GM12878 (cell line): Measurements from ENCODE around the gene ATF2. TPM values are rescaled to one million over a fixed set of nuclear protein-coding genes. Genes with fewer than 3 reads are reported as not detected.

Experiments
- BHLHE40 ChIP-seq, 2 experiments: fragments of 450-650 bp in 1 of 2; IDR thresholded peaks; 2 replicates each; pipeline ENCODE4 v1.6.1; 2011 to 2017; ENCODE audit warnings: low read depth in 2 of 2, borderline replicate concordance in 1 of 2, improper control_type of control experiment in 1 of 2, low read length in 1 of 2, mild to moderate bottlenecking in 1 of 2
- ESRRA ChIP-seq: IDR thresholded peaks from 2 replicates; pipeline ENCODE4 v1.6.1; 2012; ENCODE audit warnings: mild to moderate bottlenecking, low read length, improper control_type of control experiment
- ETV6 ChIP-seq, 2 experiments: fragments of 450-650 bp in 1 of 2; IDR thresholded peaks in 1 of 2; conservative IDR thresholded peaks in 1 of 2; 2 replicates each; pipeline ENCODE4 v1.6.1; 2014; ENCODE audit warnings: antibody characterized with exemption in 1 of 2, borderline replicate concordance in 1 of 2, low read depth in 1 of 2, mild to moderate bottlenecking in 1 of 2, moderate library complexity in 1 of 2
- LARP7 ChIP-seq: fragments of 450-650 bp; IDR thresholded peaks from 2 replicates; pipeline ENCODE4 v1.6.1; 2017; ENCODE audit warnings: mild to moderate bottlenecking
- MEF2A ChIP-seq: IDR thresholded peaks from 2 replicates; pipeline ENCODE4 v1.6.1; 2011; ENCODE audit warnings: low read depth, mild to moderate bottlenecking, low read length, moderate library complexity; ENCODE audit not compliant: insufficient read depth
- NFXL1 ChIP-seq: fragments of 450-650 bp; IDR thresholded peaks from 2 replicates; pipeline ENCODE4 v1.6.1; 2017; ENCODE audit warnings: antibody characterized with exemption, mild to moderate bottlenecking, borderline replicate concordance
- PML ChIP-seq: IDR thresholded peaks from 2 replicates; pipeline ENCODE4 v1.6.1; 2012; ENCODE audit warnings: low read length, inconsistent platforms
- RAD21 ChIP-seq: IDR thresholded peaks from 2 replicates; pipeline ENCODE4 v1.6.1; 2011; ENCODE audit warnings: mild to moderate bottlenecking, low read depth, low read length, moderate library complexity; ENCODE audit not compliant: insufficient read depth
- RELA ChIP-seq: fragments of 450-650 bp; IDR thresholded peaks from 2 replicates; pipeline ENCODE4 v1.8.0; 2014; ENCODE audit warnings: borderline replicate concordance; ENCODE audit not compliant: partially characterized antibody
- SPI1 ChIP-seq: IDR thresholded peaks from 2 replicates; pipeline ENCODE4 v1.6.1; 2011; ENCODE audit warnings: low read depth, mild to moderate bottlenecking, low read length, moderate library complexity, borderline replicate concordance; ENCODE audit not compliant: insufficient read depth
- TCF3 ChIP-seq: IDR thresholded peaks from 2 replicates; pipeline ENCODE4 v1.6.1; 2012; ENCODE audit warnings: low read depth, mild to moderate bottlenecking, low read length, borderline replicate concordance; ENCODE audit not compliant: insufficient read depth
- ZZZ3 ChIP-seq: IDR thresholded peaks from 2 replicates; pipeline ENCODE4 v1.6.1; 2011; ENCODE audit warnings: low read depth; ENCODE audit not compliant: control insufficient read depth, insufficient read length
- polyA plus RNA-seq, 11 experiments: library from polyadenylated mRNA; depleted of rRNA in 4 of 11; unstranded in 6 of 11; stranded (reverse) in 5 of 11; fragments of >200 nt; fragmentation: Nextera tagmentation in 4 of 11; fragmentation: Illumina TruSeq in 1 of 11; extraction: Ambion mirVana in 4 of 11; extraction: Trizol in 1 of 11; gene quantifications; 1 replicate in 1 of 11; 2 replicates in 10 of 11; pipeline versions ENCODE4 v1.2.1 to v1.2.3, GENCODE V29; 2011 to 2016; ENCODE audit warnings: inconsistent platforms in 2 of 11, missing spikeins in 2 of 11, low read depth in 1 of 11
- total RNA-seq, 4 experiments: library from RNA; depleted of rRNA in 3 of 4; stranded (reverse); fragments of >200 nt in 3 of 4; fragmentation: Illumina TruSeq in 1 of 4; extraction: Trizol in 1 of 4; gene quantifications; 2 replicates each; pipeline versions ENCODE4 v1.2.1 to v1.2.3, GENCODE V29; 2013 to 2021
- TF ChIP-seq, protein P1 (sequence below), 3 experiments: IDR thresholded peaks in 2 of 3; conservative IDR thresholded peaks in 1 of 3; 2 replicates each; pipeline ENCODE4 v1.5.1; 2011; ENCODE audit warnings: low read depth in 3 of 3, low read length in 3 of 3, mild to moderate bottlenecking in 3 of 3, control low read depth in 2 of 3, moderate library complexity in 2 of 3, inconsistent platforms in 1 of 3, mixed read lengths in 1 of 3; ENCODE audit not compliant: control insufficient read depth in 2 of 3, insufficient read depth in 1 of 3; ENCODE audit errors: extremely low read depth in 1 of 3
- TF ChIP-seq, protein P2 (sequence below): fragments of 450-650 bp; IDR thresholded peaks from 2 replicates; pipeline ENCODE4 v1.6.1; 2017; ENCODE audit warnings: antibody characterized with exemption, mild to moderate bottlenecking, moderate library complexity
- TF ChIP-seq, protein P3 (sequence below): IDR thresholded peaks from 2 replicates; pipeline ENCODE4 v1.6.1; 2011; ENCODE audit warnings: borderline replicate concordance, low read depth, mild to moderate bottlenecking, moderate library complexity, mixed read lengths, low read length; ENCODE audit not compliant: insufficient read depth; ENCODE audit errors: extremely low read length
- TF ChIP-seq, protein P4 (sequence below): fragments of 450-650 bp; IDR thresholded peaks from 2 replicates; pipeline ENCODE4 v1.6.1; 2016; ENCODE audit warnings: mild to moderate bottlenecking
- TF ChIP-seq, protein P5 (sequence below): IDR thresholded peaks from 2 replicates; pipeline ENCODE4 v1.6.1; 2012; ENCODE audit warnings: low read depth, low read length, improper control_type of control experiment

Gene ATF2
- total and polyA plus RNA-seq, 10 of the 15 experiments (the other 5 are each of a cell fraction or from before 2014, with no cell fraction given) = 10.3 to 78.0 (median 36.0) TPM

DNA sequence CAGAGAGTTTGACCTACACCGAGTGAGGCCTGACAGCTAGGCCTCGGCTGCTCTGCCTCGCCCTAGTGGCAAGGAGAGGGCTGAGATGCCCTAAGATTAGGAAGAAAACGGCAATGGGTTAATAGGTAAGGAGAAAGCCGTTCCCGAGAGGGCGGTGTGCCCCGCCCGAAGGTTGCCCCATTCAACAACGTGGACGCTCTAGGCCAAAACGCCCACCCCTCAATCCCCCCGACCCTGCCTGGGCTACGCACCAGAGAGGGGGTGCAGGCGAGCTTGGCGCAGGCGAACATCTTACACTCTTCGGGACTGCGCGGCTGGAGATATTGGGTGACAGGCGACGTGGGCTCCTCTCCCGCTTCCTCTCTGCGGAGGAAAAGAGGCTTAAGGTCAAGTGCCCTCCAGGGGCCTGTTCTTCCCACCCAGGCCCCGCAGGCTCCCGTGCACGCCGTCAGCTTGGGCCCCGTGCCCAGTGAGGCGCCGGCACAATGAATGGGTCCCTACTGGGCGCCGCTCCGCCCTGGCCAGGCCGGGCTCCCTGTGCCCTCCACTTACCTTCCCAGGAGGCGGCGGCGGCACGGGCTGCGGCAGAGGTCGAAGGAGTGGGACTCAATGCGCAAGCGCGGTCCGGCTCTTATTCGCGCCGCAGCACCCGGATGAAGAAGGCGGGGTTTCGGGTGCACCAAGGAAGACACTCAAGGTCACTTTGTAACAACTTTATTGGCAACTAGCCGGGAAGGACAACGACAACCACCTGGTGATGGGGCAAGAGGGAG is 13.3 kb upstream of the ATF2 start, which contains the start of gene ATP5MC3 (continued):
- TF ChIP-seq, protein P1, sequence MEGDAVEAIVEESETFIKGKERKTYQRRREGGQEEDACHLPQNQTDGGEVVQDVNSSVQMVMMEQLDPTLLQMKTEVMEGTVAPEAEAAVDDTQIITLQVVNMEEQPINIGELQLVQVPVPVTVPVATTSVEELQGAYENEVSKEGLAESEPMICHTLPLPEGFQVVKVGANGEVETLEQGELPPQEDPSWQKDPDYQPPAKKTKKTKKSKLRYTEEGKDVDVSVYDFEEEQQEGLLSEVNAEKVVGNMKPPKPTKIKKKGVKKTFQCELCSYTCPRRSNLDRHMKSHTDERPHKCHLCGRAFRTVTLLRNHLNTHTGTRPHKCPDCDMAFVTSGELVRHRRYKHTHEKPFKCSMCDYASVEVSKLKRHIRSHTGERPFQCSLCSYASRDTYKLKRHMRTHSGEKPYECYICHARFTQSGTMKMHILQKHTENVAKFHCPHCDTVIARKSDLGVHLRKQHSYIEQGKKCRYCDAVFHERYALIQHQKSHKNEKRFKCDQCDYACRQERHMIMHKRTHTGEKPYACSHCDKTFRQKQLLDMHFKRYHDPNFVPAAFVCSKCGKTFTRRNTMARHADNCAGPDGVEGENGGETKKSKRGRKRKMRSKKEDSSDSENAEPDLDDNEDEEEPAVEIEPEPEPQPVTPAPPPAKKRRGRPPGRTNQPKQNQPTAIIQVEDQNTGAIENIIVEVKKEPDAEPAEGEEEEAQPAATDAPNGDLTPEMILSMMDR (IDR thresholded peaks at IDR 0.05 in 2 of 3, conservative IDR thresholded peaks at IDR 0.05 in 1 of 3; ENCODE audit: control insufficient read depth in 2 of 3, extremely low read depth in 1 of 3, insufficient read depth in 1 of 3, low read depth in 3 of 3, low read length in 3 of 3) = peak in 2 of 3 experiments; percentile 23 to 25; a peak in 2 of 6 replicates
- TF ChIP-seq NFXL1 (no peak), RELA (no peak), MEF2A (0 out of 2 replicates have a peak, but pooled peaks have one; percentile 20), PML (peak; percentile 89; the same call in 1 of the 2 replicates), BHLHE40 (IDR thresholded peaks at IDR 0.05; ENCODE audit: borderline replicate concordance in 1 of 2, low read depth in 2 of 2, low read length in 1 of 2) (peak; percentile 35 to 89; a peak in 3 of 4 replicates), TCF3 (peak; percentile 91; the same call in 1 of the 2 replicates), ETV6 (conservative IDR thresholded peaks at IDR 0.05 in 1 of 2, IDR thresholded peaks at IDR 0.05 in 1 of 2; ENCODE audit: borderline replicate concordance in 1 of 2, low read depth in 1 of 2) (no peak), ZZZ3 (no peak), SPI1 (peak; percentile 38; the same call in 1 of the 2 replicates), ESRRA (peak; percentile 100), LARP7 (no peak; the same call in 1 of the 2 replicates), RAD21 (no peak)
- TF ChIP-seq, protein P2, sequence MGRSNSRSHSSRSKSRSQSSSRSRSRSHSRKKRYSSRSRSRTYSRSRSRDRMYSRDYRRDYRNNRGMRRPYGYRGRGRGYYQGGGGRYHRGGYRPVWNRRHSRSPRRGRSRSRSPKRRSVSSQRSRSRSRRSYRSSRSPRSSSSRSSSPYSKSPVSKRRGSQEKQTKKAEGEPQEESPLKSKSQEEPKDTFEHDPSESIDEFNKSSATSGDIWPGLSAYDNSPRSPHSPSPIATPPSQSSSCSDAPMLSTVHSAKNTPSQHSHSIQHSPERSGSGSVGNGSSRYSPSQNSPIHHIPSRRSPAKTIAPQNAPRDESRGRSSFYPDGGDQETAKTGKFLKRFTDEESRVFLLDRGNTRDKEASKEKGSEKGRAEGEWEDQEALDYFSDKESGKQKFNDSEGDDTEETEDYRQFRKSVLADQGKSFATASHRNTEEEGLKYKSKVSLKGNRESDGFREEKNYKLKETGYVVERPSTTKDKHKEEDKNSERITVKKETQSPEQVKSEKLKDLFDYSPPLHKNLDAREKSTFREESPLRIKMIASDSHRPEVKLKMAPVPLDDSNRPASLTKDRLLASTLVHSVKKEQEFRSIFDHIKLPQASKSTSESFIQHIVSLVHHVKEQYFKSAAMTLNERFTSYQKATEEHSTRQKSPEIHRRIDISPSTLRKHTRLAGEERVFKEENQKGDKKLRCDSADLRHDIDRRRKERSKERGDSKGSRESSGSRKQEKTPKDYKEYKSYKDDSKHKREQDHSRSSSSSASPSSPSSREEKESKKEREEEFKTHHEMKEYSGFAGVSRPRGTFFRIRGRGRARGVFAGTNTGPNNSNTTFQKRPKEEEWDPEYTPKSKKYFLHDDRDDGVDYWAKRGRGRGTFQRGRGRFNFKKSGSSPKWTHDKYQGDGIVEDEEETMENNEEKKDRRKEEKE = no peak
- TF ChIP-seq, protein P3, sequence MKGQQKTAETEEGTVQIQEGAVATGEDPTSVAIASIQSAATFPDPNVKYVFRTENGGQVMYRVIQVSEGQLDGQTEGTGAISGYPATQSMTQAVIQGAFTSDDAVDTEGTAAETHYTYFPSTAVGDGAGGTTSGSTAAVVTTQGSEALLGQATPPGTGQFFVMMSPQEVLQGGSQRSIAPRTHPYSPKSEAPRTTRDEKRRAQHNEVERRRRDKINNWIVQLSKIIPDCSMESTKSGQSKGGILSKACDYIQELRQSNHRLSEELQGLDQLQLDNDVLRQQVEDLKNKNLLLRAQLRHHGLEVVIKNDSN = no peak
- TF ChIP-seq, protein P4, sequence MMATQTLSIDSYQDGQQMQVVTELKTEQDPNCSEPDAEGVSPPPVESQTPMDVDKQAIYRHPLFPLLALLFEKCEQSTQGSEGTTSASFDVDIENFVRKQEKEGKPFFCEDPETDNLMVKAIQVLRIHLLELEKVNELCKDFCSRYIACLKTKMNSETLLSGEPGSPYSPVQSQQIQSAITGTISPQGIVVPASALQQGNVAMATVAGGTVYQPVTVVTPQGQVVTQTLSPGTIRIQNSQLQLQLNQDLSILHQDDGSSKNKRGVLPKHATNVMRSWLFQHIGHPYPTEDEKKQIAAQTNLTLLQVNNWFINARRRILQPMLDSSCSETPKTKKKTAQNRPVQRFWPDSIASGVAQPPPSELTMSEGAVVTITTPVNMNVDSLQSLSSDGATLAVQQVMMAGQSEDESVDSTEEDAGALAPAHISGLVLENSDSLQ = peak; percentile 47
- TF ChIP-seq, protein P5, sequence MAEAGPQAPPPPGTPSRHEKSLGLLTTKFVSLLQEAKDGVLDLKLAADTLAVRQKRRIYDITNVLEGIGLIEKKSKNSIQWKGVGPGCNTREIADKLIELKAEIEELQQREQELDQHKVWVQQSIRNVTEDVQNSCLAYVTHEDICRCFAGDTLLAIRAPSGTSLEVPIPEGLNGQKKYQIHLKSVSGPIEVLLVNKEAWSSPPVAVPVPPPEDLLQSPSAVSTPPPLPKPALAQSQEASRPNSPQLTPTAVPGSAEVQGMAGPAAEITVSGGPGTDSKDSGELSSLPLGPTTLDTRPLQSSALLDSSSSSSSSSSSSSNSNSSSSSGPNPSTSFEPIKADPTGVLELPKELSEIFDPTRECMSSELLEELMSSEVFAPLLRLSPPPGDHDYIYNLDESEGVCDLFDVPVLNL = no peak
